Cardiac septum (tissue), 1 donor: Measurements from ENCODE around the gene PDE4A. TPM values are rescaled to one million over a fixed set of nuclear protein-coding genes. Genes with fewer than 3 reads are reported as not detected.
A peak's percentile ranks its signal among the peaks of the same experiment; 100 is the strongest.

Experiments used
- DNase-seq: peaks from one replicate; pipeline ENCODE4 v3.0.0-alpha.2; 2020; ENCODE audit warnings: low spot score
- intact Hi-C: fragments of 100-400 bp; cut with DNase I; formaldehyde crosslinking; loops from one replicate; pipeline ENCODE4 v1.14.0; 2022
- total RNA-seq: library from RNA; stranded (reverse); fragmentation: NEBNext Ultra II Directional; extraction: Animal tissue kit (Norgen Biotek cat#: 25700); gene quantifications from one replicate; pipeline ENCODE4 v1.2.1, GENCODE V29; 2021
- donor health status: DM: no; HTN: no; CAD: no.

Gene PDE4A
- total RNA-seq, 1 donor from 2014 or later, result 8.2 TPM

DNA sequence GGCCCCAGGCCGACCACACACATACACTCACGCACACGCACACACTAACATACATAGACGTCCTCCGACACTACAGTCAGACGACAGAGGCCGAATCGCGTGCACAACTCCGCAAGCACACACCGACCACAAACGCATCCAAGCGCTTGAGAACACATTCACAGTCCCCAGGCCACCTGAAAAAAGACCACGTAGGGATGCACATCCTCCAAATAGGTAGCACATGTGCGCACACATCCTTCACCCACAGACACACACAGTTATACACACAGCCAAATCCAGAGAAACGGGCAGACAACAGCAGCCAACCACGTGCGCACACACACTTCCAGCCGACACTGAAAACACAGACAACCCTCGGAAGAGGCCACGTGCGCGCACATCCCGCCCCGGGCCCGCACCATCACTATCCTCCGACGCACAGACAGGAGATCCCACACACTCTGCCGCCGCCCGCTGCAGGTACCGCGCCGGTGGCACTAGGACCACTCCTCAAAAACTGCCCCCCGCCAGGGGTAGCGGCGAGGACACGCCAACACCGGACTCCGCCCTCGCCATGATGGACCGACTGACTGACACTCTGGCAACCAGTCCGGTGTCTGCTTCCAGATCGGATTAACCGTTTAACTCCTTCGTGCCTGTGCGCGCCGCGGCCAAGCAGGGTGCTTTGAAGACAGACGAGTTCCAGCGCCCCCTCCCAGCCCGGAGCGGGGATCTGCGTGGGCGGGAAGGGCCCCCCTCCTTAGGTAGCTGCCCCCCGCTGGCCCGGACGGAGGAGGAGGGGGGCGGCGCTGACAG, 493 bp upstream of the PDE4A start:
- DNase-seq, result no peak
- intact Hi-C loops, result no loop called here

DNA sequence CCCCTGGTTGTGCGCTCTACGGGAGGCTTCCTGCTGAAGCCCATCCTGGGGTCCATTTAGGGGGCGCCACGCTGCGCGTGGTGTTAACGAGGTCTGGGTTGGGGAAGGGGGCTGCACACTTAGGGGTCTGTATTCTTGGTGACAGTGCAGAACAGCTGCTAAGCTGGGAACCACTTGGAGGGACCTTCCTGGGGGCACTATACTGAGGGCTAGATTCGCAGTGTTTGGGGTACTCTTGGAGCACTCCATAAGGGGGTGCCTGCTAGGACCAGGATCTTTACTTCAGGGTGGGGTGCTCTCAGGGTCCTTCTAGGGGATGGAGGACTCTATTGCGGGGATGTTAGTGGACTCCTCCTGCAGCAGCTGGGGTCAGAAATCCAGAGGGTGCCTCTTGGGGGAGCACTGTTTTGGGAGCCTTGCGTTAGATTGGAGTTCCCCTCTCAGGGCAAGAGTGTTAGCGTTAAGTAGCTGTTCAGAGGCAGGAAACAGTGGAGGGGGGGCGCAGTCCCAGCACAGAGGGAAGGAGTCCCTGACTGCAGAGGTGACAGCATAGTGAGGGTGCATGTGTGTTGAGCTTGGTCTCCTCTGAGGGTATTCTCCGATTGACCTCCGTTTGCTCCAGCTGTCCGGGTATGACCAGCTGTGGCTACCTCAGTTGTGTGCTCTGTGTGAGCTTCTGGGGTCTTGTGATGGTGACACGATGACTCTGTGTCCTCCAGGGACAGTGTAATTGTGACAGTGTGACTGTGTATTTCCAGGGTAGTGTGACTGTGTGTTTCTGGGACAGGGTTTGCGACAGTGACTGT, 1.1 kb downstream of the PDE4A start:
- no peak for DNase-seq
- intact Hi-C loops, result no loop called here

DNA sequence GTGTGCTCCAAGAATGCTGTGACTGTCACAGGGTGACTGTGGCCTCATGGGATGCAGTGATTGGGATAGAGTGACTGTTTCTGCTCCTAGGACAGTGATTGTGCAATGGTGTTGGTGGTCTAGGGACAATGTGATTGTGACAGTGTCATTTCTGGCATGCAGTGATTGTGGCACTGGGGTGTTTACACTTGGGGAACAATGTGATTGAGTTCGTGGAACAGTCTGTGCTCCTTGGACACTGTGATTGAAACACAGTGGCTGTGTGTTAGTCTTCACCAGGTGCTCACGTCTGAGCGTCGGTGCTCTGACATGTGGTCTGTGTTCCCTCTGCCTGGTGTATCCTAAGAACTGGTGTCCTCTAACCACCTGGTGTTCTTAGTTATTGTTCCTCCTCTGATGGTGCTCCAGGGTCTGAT, 1.7 kb downstream of the PDE4A start:
- DNase-seq, result no peak
- intact Hi-C loops, result no loop called here

DNA sequence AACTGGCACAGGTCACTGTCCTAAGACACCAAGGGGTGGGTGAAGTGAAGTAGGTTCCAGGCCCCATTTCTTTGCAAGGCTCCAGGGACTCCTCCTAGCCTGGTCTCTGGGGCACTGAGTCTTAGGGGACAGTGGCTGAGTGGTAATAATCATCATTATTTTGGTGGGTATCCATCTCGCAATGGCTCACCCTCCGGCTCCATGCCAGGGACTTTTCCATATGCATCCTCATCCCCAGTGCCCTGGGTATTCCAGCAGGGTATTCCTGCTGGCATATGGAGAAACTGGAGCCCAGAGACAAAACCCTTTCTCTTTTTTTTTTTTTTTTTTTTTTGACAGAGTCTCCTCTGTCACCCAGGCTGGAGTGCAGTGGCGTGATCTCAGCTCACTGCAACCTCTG, 2.5 kb downstream of the PDE4A start:
- no peak for DNase-seq
- intact Hi-C loops, result no loop called here

DNA sequence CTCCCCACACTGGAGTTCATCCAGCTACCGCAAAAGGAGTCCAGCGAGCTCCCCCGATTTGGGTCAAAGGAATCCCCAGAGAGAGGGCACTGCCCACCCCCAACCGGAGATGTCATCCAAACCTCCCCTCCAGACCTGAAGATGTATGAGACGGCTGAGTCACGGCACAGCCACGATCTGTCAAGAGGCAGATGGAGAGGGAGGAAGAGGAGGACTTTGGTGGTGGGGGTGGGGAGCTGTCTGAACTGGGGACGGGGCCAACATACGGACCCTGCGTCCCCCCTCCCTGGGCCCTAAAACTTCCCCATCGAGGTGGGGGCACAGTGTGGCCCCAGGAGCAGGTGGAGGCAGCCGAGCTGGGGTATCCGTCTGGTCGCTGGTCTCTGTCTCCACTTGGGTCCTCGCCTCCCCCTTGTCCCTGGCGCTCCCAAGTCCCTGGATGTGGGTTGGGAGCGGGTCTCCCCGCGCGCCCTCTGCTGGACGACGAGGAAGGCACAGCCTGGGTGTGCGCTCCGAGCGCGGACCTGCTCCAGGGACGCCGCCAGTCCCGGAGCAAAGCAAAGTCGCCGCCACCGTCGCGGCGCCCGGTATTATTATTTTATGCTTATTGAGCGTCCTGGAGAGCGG, 3.8 kb downstream of the PDE4A start:
- intact Hi-C loops, result no loop called here

DNA sequence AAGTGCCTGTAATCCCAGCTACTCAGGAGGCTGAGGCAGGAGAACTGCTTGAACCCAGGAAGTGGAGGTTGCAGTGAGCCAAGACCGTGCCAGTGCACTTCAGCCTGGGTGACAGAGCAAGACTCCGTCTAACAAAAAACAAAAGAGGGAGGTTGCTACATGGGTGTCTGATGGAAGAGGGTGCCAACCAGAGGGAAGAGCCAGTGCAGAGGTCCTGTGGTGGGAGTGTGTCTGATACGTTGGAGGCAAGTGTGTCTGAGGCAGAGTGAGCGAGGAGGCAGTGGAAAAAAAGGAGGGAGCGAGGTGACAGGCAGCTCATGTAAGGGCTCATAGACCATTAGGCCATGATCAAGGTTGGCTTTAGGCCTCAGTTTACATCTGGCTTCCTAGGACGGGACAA, 6.8 kb downstream of the PDE4A start:
- DNase-seq, result no peak
- intact Hi-C loops, result no loop called here

More for the DNA sequence above, 3.8 kb downstream of the PDE4A start:
- DNase-seq, result peak; percentile 87

DNA sequence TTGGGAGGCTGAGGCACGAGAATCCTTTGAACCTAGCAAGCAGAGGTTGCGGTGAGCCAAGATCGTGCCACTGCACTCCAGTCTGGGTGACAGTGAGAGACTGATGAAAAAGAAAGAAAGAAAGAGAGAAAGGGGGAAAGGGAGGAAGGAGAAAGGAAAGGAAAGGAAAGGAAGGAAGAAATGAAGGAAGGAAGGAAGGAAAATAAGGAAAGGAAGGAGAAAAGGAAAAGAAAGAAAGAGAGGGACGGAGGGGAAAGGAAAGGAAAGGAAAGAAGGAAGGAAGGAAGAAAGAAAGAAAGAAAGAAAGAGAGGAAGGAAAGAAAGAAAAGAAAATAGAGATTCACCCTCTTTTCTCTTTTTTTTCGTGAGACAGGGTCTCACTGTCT, 8.7 kb downstream of the PDE4A start:
- no peak for DNase-seq
- intact Hi-C loops, result no loop called here

DNA sequence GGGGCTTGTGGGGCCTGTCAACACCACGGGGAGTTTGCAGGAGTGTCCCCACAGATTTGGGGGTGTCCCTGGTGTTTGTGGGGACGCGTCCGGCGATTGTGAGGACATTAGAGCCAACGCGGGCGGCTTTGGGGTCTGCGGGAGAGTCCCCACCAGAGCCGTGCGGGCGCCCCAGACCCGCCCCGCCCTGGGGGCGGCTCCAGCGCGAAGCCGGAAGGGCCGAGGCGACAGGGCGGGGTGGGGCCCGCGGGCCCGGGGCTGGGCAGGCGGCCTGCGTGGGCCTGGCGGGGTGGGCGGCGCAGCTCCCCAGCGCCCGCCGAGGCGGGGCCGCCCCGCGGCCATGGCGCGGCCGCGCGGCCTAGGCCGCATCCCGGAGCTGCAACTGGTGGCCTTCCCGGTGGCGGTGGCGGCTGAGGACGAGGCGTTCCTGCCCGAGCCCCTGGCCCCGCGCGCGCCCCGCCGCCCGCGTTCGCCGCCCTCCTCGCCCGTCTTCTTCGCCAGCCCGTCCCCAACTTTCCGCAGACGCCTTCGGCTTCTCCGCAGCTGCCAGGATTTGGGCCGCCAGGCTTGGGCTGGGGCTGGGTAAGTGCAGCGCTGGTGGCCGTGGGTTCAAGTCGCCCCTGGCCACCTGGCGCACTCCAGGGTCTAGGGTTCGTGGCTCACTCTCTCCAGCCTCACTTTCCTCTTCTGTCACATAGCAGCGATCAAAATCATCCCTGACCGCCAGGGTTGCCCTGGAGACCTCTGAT, 10.3 kb downstream of the PDE4A start:
- intact Hi-C loops, result no loop called here
- DNase-seq, result no peak

DNA sequence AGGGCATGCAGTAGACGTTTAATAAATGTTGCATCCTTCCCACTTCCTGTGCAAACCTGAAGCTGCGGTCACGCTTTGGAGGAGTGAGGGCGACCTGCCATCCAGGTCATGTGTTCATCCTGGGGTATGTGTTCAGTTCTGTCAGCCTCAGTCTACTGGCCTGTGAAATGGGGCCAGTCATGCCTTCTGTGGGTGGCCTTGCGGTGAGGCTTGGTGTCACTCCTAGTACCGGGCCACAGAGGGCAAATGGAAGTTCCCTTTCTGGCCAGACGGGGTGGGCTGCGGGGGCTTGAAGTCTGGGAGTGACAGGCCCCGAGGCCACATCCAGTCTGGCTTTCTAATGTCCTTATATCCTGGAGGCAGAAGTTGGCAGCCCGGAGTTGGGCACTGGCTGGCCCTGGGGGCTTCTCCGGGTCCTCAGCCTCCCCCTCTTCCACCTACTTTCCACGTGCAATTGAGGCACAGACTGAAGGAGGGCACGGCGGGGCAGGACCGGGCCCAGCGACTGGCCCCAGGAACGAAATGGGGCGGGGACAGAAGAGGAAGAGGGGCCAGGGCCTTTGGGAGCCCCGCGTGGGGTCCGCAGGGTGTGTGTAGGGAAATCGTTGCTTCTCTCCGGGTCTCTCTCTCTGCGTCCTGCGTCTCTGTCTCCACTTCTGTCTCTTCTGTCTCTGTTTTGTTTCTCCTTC, 11.1 kb downstream of the PDE4A start:
- intact Hi-C loops, result no loop called here
- no peak for DNase-seq

DNA sequence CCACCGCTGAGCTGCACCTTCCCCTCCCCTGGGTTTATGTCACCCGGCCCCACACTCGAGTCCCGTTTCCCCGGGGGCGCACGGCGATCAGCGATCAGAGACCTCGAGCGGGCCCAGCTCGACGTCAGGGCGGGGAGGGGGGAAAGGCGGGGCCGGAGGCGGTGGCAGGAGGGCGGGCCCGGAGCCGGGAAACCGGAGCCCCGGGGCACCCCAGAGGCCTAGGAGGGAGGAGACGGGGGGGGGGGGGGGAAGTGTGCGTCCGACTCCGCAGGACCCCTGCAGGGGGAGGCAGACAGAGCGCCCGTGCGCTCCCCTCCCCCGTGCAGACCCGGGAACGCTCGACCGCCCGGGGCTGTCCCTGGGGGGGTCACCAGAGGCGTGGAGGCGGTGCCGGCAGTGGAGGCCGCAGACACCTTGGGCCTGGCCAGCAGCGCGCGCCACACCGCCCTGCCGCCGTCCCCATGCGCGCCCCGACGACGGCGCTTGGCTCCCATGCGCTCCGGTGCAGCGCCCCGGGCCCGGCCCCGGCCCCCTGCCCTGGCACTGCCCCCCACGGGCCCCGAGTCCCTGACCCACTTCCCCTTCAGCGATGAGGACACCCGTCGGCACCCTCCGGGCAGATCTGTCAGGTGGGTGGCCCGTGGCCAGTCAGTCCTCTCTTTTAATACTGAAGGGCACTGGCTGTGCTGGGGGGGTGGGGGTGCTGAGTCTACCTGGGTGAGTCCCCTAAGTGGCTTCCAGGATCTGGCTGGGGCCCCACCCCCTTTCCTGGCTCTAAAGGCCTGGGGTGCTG, 11.8 kb downstream of the PDE4A start:
- intact Hi-C loops, result no loop called here

DNA sequence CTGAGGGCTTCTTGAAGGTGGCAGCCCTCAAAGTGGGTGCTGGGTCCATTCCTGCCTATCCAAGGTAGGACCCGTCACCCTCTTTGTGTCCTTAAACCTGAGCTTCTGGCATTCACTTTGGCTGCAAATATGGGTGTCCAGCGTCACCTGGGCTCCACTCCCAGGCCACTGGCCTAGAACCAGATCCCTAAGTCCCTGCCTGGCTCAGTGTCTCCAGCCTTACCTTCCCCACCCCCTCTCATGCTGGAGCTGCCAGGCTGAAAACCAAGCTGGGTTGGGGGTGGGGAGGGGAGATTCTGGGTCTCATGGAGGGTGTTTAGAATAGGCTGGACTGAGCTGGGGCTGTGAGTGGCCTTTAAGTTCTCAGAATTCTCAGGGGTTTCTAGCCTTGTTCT, 12.4 kb downstream of the PDE4A start:
- intact Hi-C loops, result no loop called here

More for the DNA sequence above, 11.8 kb downstream of the PDE4A start:
- DNase-seq, result peak; percentile 81

DNA sequence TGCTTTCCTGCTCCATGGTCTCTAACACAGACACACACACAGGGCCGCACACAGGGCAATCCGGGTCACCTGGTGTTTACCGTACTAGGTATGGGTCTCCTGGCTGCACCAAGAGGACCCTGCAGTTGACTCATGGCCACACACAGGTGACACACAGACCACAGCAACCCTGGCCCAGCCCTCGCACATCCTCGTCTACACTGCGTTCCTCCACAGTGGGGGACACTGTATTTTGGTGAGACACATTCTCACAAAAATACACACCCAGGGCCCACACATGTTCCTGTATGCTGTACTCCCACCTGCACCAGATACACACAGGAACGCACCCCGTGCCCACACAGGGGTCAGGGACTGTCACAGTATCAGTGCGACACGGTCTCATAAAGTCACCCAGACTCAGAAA, 12.8 kb downstream of the PDE4A start:
- no peak for DNase-seq
- intact Hi-C loops, result no loop called here

More for the DNA sequence above, 12.4 kb downstream of the PDE4A start:
- DNase-seq, result no peak

DNA sequence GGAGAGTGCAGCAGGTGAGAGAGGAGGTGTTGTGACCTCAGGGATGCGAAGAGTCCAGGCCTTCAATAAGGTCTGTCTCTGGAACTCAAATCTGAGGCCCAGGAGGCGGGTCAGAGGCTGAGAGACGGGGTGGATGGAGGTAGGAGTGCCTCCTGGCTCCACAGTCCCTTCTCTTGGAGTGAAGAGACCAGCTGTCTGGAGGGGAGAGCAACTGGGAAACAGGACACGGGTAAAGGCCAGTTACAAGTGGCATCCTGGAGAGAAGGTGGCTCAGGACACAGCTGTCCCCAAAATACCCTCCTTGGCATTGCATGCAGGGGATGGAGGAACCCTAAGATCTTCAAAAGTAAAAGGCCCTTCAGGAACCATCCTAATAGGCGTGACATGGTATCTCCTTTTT, 19.2 kb downstream of the PDE4A start:
- DNase-seq, result no peak
- intact Hi-C loops, result no loop called here

DNA sequence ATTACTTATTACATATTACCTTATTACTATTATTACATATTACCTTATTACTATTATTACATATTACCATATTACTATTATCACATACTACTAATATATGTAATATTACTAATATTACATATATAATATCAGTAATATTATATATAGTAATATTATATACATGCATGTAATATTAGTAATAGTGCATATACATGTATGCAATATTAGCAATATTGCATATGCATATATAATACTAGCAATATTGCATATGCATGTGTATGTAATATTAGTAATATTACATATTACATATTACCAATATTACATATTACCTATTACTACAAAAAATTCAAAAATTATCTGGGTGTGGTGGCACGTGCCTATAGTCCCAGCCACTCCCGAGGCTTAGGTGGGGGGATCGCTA, 22.4 kb downstream of the PDE4A start:
- DNase-seq, result no peak
- intact Hi-C loops, result no loop called here

DNA sequence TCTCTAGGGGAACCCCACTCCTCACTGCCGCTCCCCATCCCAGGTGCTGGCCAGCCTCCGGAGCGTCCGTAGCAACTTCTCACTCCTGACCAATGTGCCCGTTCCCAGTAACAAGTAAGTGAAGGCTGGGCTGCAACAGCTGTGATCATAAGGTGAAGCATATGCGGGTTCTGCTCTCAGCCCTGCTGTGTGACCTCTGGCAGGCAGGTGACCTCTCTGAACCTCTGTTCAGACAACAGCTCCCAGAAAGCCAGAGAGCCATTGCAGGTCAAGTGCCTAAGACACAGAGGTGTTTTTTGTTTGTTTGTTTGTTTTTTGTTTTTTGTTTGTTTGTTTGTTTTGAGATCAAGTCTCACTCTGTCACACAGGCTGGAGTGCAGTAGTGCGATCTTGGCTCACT, 28.7 kb downstream of the PDE4A start:
- intact Hi-C loops, result no loop called here
- DNase-seq, result no peak

DNA sequence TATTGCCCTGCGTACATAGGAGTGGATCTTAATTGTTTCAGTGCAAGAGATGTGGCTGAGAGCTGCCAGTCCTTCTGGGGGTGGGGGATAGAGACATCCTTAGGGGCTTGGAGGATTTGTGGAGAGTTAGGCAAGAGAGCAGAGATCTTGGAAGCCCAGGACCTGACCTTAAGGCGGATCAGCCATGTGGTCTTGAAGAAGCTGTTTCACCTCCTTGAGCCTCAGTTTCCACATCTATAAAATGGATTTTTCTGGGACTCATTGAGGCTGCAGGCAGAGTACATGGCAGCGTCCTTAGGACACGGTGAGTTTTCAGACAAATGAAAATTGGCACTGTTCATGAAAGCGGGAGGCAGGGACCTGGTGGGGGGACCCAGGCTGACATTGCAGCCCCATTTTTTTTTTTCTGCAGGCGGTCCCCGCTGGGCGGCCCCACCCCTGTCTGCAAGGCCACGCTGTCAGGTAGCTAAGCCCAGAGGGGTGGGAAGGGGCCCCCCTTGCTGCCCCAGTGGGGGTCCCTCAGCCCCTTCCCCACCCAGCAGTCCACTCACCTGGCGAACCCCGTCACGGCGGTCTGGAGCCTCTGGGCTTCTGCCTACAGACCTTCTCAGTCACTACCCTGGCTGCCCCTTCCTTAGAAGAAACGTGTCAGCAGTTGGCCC, 30.0 kb downstream of the PDE4A start:
- DNase-seq, result no peak
- intact Hi-C loops, result no loop called here

DNA sequence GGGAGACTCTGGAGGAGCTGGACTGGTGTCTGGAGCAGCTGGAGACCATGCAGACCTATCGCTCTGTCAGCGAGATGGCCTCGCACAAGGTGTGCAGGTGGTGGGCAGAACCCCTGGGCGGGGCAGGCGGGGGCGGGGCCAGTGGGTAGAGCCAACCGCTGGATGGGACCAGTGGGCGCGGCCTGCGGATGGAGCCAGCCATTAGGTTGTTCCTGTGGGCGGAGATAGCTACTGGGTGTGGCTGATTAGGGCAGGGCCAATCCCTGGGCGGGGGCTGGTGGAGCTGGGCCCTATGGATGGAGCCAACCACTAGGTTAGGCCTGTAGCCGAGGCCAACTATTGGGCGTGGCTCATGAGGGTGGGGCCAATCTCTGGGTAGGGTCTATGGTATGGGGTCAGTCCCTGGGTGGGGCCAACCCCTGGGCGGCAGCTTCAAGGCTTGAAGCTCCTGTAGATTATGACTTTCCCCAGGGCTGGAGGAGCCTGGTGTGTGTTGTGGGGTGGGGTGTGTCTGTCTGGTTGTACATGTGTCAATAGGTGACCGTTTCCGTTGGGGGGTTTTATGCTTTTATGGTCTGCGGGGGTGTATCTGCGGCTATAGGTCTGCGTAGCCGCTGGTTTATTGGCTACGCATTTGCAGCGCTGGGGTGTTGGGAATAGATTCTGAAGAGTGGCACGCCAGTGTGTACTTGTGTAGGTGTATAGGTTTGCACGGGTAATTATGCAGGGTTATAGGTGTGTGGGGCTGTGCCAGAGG, 30.7 kb downstream of the PDE4A start:
- no peak for DNase-seq
- intact Hi-C loops, result no loop called here
